ENCODE results near the gene SUPT3H. TPM values are rescaled to one million over a fixed set of nuclear protein-coding genes. Genes with fewer than 3 reads are reported as not detected.

SUPT3H gene
- total RNA-seq, 1 donor = 7.1 TPM

DNA sequence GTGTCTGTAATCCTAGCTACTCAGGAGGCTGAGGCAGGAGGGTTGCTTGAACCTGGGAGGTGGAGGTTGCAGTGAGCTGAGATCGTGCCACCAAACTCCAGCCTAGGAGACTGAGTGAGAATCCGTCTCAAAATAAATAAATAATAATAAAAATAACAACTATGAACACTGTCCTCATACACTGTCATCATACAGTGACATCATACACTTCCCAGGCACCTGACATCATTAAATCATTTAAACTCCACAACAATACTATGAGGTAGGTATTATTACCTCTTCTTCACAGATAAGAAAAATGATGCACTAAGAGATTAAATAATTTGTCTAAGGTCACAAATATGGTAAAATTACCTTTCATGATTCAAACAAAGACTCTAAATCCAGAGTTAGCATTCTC, 250.5 kb downstream of the SUPT3H start:
- Histone ChIP-seq H3K4me1 (ENCODE audit: insufficient read depth, low read length) (no peaks in the 10 kb centered on the region), H3K9me3 (ENCODE audit: low read depth, low read length) (no peaks in the 10 kb centered on the region), H3K27me3 (ENCODE audit: insufficient read depth, low read length) (no peaks in the 10 kb centered on the region), H3K4me3 (ENCODE audit: low read length) (no peak overlapping the region)

- H3K27me3 ChIP-seq (ENCODE audit: insufficient read depth, low read length) = no peaks in the 10 kb centered on the region
- H3K4me1 ChIP-seq (ENCODE audit: insufficient read depth, low read length) = no peaks in the 10 kb centered on the region
- H3K4me3 ChIP-seq (ENCODE audit: low read length) = no peak overlapping the region
- no peaks in the 10 kb centered on the region for H3K9me3 ChIP-seq (ENCODE audit: low read depth, low read length)
These were observed 251.7 kb downstream of the SUPT3H start for GRCh38 chr6:45126033-45126432.

DNA sequence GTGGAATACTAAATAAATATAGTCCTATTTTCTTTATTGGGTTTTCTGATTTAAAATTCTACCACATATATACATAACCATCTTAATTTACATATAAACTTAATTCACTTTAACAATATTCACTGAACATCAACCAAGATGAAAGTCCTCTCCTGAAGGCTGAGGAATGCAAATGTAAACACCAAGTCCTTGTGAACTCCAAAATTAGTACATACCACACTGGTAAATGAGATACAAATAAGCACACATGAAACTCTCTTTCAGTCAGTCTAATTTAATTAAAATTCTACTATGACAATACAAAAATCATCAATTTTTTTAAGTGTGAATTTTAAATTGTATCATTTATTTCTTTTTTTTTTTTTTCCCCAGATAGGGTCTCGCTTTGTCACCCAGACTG, 254.7 kb downstream of the SUPT3H start:
- Histone ChIP-seq H3K4me1 (ENCODE audit: insufficient read depth, low read length) (no peaks in the 10 kb centered on the region), H3K9me3 (ENCODE audit: low read depth, low read length) (no peaks in the 10 kb centered on the region), H3K27me3 (ENCODE audit: insufficient read depth, low read length) (no peaks in the 10 kb centered on the region), H3K4me3 (ENCODE audit: low read length) (no peak overlapping the region)

DNA sequence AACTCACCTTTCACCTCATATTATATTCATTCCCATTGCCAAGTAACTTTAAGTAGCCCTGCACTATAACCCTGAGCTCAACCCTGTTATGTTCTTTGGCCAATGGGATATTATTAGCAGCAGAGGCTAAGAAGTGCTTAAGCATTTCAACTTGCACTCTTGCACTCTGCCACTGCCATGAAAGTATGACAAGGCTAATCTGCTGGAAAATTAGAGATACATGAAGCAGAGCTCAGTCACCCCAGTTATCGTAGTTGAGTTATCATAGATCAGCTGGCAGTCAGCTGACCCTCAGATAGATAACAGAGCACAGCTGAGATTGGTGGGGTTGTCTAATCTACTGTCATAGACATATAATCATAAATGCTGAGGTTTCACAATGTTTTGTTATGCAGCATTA, 259.0 kb downstream of the SUPT3H start:
- Histone ChIP-seq H3K27me3 (ENCODE audit: insufficient read depth, low read length) (no peaks in the 10 kb centered on the region), H3K9me3 (ENCODE audit: low read depth, low read length) (no peaks in the 10 kb centered on the region), H3K4me3 (ENCODE audit: low read length) (no peak overlapping the region), H3K4me1 (ENCODE audit: insufficient read depth, low read length) (no peaks in the 10 kb centered on the region)

DNA sequence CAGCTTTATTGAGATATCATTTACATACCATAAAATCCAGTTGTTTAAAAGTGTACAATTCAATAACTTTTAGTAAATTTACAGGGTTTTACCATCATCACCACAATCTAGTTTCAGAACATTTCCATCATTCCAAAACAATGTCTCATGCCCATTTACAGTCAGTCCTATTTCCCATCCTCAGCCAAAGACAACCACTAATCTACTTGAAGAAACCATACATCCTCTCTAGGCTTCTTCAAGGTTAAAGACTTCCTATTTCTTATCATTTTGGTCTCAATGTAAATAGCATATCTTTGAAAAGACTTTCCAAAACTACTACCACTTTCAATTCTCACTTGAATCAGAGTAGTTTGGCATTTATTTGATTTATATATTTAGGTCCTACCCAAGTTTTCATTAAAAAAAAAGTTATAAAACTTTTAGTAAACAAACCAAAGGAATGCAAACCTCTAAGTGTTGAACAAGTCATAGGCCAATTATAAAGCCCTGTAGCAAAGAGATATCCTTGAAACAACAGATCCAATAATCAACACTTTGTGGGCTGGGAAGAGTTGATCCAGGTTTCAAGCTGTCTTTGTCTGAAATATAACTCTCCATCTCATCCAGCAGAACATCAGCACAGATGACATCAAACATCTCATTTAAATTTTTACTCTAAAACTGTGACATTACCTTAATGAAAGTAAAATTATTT, 260.9 kb downstream of the SUPT3H start:
- H3K4me1 ChIP-seq (ENCODE audit: insufficient read depth, low read length) = no peaks in the 10 kb centered on the region
- no peak overlapping the region for H3K4me3 ChIP-seq (ENCODE audit: low read length)
- H3K27me3 ChIP-seq (ENCODE audit: insufficient read depth, low read length) = no peaks in the 10 kb centered on the region
- no peaks in the 10 kb centered on the region for H3K9me3 ChIP-seq (ENCODE audit: low read depth, low read length)

DNA sequence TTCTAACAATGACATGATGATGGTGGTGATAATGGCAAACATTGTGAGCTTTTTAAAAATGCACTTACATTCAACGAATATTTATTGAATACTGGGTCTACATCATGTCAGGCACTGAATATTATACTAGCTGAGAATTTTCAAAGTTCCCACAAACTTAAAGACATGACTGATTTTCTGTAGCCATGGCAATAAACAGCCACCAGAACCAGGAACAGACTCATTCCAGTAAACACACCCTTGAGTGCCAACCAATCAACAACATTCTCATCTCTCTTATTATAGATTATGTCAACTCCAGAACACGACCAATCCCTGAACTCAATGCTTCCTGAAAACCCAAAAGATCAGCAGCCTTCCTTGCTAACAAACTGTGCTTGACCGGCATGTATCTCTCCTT, 262.0 kb downstream of the SUPT3H start:
- Histone ChIP-seq H3K4me3 (ENCODE audit: low read length) (no peak overlapping the region), H3K4me1 (ENCODE audit: insufficient read depth, low read length) (no peaks in the 10 kb centered on the region), H3K9me3 (ENCODE audit: low read depth, low read length) (no peaks in the 10 kb centered on the region), H3K27me3 (ENCODE audit: insufficient read depth, low read length) (no peaks in the 10 kb centered on the region)

GRCh38 chr6:45112711-45113110, 265.0 kb downstream of the SUPT3H start:
- H3K4me3 ChIP-seq (ENCODE audit: low read length) = no peak overlapping the region
- H3K27me3 ChIP-seq (ENCODE audit: insufficient read depth, low read length) = no peaks in the 10 kb centered on the region
- H3K9me3 ChIP-seq (ENCODE audit: low read depth, low read length) = no peaks in the 10 kb centered on the region
- no peaks in the 10 kb centered on the region for H3K4me1 ChIP-seq (ENCODE audit: insufficient read depth, low read length)

GRCh38 chr6:45109551-45109950, 268.2 kb downstream of the SUPT3H start:
- Histone ChIP-seq H3K9me3 (ENCODE audit: low read depth, low read length) (no peaks in the 10 kb centered on the region), H3K27me3 (ENCODE audit: insufficient read depth, low read length) (no peaks in the 10 kb centered on the region), H3K4me1 (ENCODE audit: insufficient read depth, low read length) (no peaks in the 10 kb centered on the region), H3K4me3 (ENCODE audit: low read length) (no peak overlapping the region)

GRCh38 chr6:45105170-45105820, 272.4 kb downstream of the SUPT3H start:
- H3K4me3 ChIP-seq (ENCODE audit: low read length) = no peak overlapping the region
- no peaks in the 10 kb centered on the region for H3K9me3 ChIP-seq (ENCODE audit: low read depth, low read length)
- H3K27me3 ChIP-seq (ENCODE audit: insufficient read depth, low read length) = no peaks in the 10 kb centered on the region

GRCh38 chr6:45104429-45104828, 273.3 kb downstream of the SUPT3H start:
- Histone ChIP-seq H3K4me3 (ENCODE audit: low read length) (no peak overlapping the region), H3K27me3 (ENCODE audit: insufficient read depth, low read length) (no peaks in the 10 kb centered on the region), H3K4me1 (ENCODE audit: insufficient read depth, low read length) (no peaks in the 10 kb centered on the region), H3K9me3 (ENCODE audit: low read depth, low read length) (no peaks in the 10 kb centered on the region)

More at GRCh38 chr6:45105170-45105820, 272.4 kb downstream of the SUPT3H start:
- H3K4me1 ChIP-seq (ENCODE audit: insufficient read depth, low read length) = no peaks in the 10 kb centered on the region

GRCh38 chr6:45098256-45098655, 279.5 kb downstream of the SUPT3H start:
- H3K27me3 ChIP-seq (ENCODE audit: insufficient read depth, low read length) = no peaks in the 10 kb centered on the region
- no peak overlapping the region for H3K4me3 ChIP-seq (ENCODE audit: low read length)
- H3K4me1 ChIP-seq (ENCODE audit: insufficient read depth, low read length) = no peaks in the 10 kb centered on the region
- no peaks in the 10 kb centered on the region for H3K9me3 ChIP-seq (ENCODE audit: low read depth, low read length)

GRCh38 chr6:45094831-45095230, 282.9 kb downstream of the SUPT3H start:
- H3K27me3 ChIP-seq (ENCODE audit: insufficient read depth, low read length) = no peaks in the 10 kb centered on the region
- no peaks in the 10 kb centered on the region for H3K4me1 ChIP-seq (ENCODE audit: insufficient read depth, low read length)
- no peak overlapping the region for H3K4me3 ChIP-seq (ENCODE audit: low read length)
- H3K9me3 ChIP-seq (ENCODE audit: low read depth, low read length) = no peaks in the 10 kb centered on the region

- Histone ChIP-seq H3K4me3 (ENCODE audit: low read length) (no peak overlapping the region), H3K27me3 (ENCODE audit: insufficient read depth, low read length) (no peaks in the 10 kb centered on the region), H3K9me3 (ENCODE audit: low read depth, low read length) (no peaks in the 10 kb centered on the region), H3K4me1 (ENCODE audit: insufficient read depth, low read length) (no peaks in the 10 kb centered on the region)
These were observed 285.6 kb downstream of the SUPT3H start for GRCh38 chr6:45092135-45092534.

DNA sequence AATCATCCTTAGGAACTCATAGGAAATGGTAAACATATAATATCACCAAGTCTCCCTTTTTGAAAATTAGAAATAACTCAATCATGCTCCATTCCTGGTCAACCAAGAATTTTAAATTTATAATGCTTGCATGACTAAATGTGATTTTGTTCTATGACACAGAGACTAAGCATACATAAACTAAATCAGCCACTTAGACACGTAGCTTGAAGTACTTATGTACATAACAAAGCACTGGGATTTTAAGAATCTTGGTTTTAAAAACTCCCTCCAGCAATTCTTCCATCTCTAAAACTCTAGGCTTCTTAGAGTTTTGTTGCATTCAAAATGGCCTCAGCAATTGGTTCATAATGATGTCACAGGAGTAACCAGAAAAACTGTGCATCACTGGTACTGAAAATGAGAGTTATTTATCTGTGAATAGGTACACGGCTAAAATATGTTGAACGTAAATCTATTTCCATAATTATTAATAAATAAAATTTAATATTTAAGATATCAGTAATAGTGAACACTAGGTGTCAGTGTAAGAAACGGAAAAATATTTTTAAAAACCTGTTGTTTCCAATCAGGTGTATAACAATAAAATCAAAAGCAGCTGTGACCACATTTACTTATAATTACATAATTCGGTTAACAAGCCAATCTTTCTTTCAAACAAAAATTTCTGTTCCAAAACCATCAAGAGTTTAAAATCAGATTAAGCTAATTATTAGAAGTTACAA, 291.2 kb downstream of the SUPT3H start:
- Histone ChIP-seq H3K4me1 (ENCODE audit: insufficient read depth, low read length) (no peaks in the 10 kb centered on the region), H3K9me3 (ENCODE audit: low read depth, low read length) (no peaks in the 10 kb centered on the region), H3K27me3 (ENCODE audit: insufficient read depth, low read length) (no peaks in the 10 kb centered on the region), H3K4me3 (ENCODE audit: low read length) (no peak overlapping the region)

- no peaks in the 10 kb centered on the region for H3K9me3 ChIP-seq (ENCODE audit: low read depth, low read length)
- no peaks in the 10 kb centered on the region for H3K4me1 ChIP-seq (ENCODE audit: insufficient read depth, low read length)
- H3K4me3 ChIP-seq (ENCODE audit: low read length) = no peak overlapping the region
- no peaks in the 10 kb centered on the region for H3K27me3 ChIP-seq (ENCODE audit: insufficient read depth, low read length)
These were observed 293.5 kb downstream of the SUPT3H start for GRCh38 chr6:45084257-45084656.
